GM12878 (cell line): Measurements from ENCODE around the gene SNCG. TPM values are rescaled to one million over a fixed set of nuclear protein-coding genes. Genes with fewer than 3 reads are reported as not detected.

ENCODE experiments used
- ATAC-seq: fragments of 200-7000 bp; cut with Tn5 transposase; 3 replicates; pipeline ENCODE4 v1.9.1; 2020; ENCODE audit warnings: mild to moderate bottlenecking, moderate library complexity
- BruUV-seq: library from RNA; stranded (reverse); fragments of 400-500 nt; replicated peaks from 2 replicates; lab custom pipeline; 2021; lab: Mats Ljungman, UMichigan
- CTCF ChIA-PET: fragments of 300-600 bp; sonication (Branson Sonifier 250); formaldehyde crosslinking; extraction: SDS; loops from one replicate; lab custom pipeline; 2021; ENCODE audit warnings: inconsistent platforms; lab: Yijun Ruan, JAX
- POLR2A ChIA-PET: fragments of 350-600 bp; formaldehyde crosslinking; extraction: SDS; loops from one replicate; lab custom pipeline; 2021; ENCODE audit warnings: inconsistent platforms; lab: Charles Lee
- RAD21 ChIA-PET: fragments of 300-600 bp; sonication (Branson Sonifier 250); formaldehyde crosslinking; loops from one replicate; lab custom pipeline; 2023; ENCODE audit warnings: antibody characterized with exemption; ENCODE audit not compliant: unreplicated experiment; lab: Charles Lee
- SMC1A ChIA-PET: fragments of 300-600 bp; sonication (Branson Sonifier 250); formaldehyde crosslinking; loops from one replicate; lab custom pipeline; 2023; ENCODE audit not compliant: unreplicated experiment, uncharacterized antibody; lab: Charles Lee
- DNase-seq: peaks from one replicate; pipeline ENCODE4 v3.0.0-alpha.2; 2011; ENCODE audit warnings: low read depth, low spot score
- FAIRE-seq: peaks from 3 replicates; lab custom pipeline; 2011; peaks lifted over from hg19 to GRCh38; lab: Jason Lieb, UNC
- H2AFZ ChIP-seq: 2 replicates; pipeline ENCODE4 v1.6.0; 2011; ENCODE audit warnings: low read depth, low read length, control low read depth; ENCODE audit not compliant: control insufficient read depth
- H3K27ac ChIP-seq: 2 replicates; pipeline ENCODE4 v1.5.1; 2011; ENCODE audit warnings: control low read depth; ENCODE audit not compliant: control insufficient read depth, insufficient read depth
- H3K27me3 ChIP-seq, 2 experiments: replicated peaks in 1 of 2; 2 replicates each; pipeline versions ENCODE4 v1.6.0 to v1.6.1; 2011; ENCODE audit warnings: low read length in 1 of 2; ENCODE audit not compliant: control insufficient read depth in 2 of 2, insufficient read depth in 2 of 2
- H3K36me3 ChIP-seq, 2 experiments: 2 replicates each; pipeline ENCODE4 v1.5.1; 2011; ENCODE audit warnings: low read length in 1 of 2; ENCODE audit not compliant: control insufficient read depth in 2 of 2, insufficient read depth in 2 of 2
- H3K4me1 ChIP-seq: 2 replicates; pipeline ENCODE4 v1.6.1; 2011; ENCODE audit warnings: mild to moderate bottlenecking, low read length, moderate library complexity, mixed read lengths; ENCODE audit not compliant: control insufficient read depth, insufficient read depth
- H3K4me2 ChIP-seq: 2 replicates; pipeline ENCODE4 v1.6.0; 2011; ENCODE audit warnings: control low read depth; ENCODE audit not compliant: control insufficient read depth, insufficient read depth
- H3K4me3 ChIP-seq: fragments of 200-600 bp; sonication (generic); 2 replicates; pipeline ENCODE4 v1.5.1; 2016
- H3K79me2 ChIP-seq: 2 replicates; pipeline ENCODE4 v1.6.0; 2011; ENCODE audit warnings: low read length; ENCODE audit not compliant: control insufficient read depth, insufficient read depth
- H3K9ac ChIP-seq: 2 replicates; pipeline ENCODE4 v1.8.0; 2011; ENCODE audit warnings: low read length, control low read depth, mixed read lengths; ENCODE audit not compliant: control insufficient read depth, insufficient read depth
- H3K9me3 ChIP-seq: replicated peaks from 3 replicates; pipeline ENCODE4 v1.5.1; 2011; ENCODE audit warnings: mild to moderate bottlenecking, low read length; ENCODE audit not compliant: control insufficient read depth, insufficient read depth
- H4K20me1 ChIP-seq: 2 replicates; pipeline ENCODE4 v1.6.0; 2011; ENCODE audit not compliant: control insufficient read depth, insufficient read depth
- PAX5 ChIP-seq: IDR thresholded peaks from 2 replicates; pipeline ENCODE4 v1.6.1; 2011; ENCODE audit warnings: low read depth, low read length, borderline replicate concordance
- WGBS: methylation state at CpG from one replicate; pipeline ENCODE4 v1.1.6; 2016; ENCODE audit warnings: low lambda C conversion rate; ENCODE audit not compliant: insufficient replicate concordance, insufficient coverage; ENCODE audit errors: missing lambda C conversion rate; 5-methylcytosine and 5-hydroxymethylcytosine counted together
- in situ Hi-C: fragments of 300-500 bp; cut with MboI; formaldehyde crosslinking; loops from 9 replicates; pipeline ENCODE4 v1.14.3; 2018; ENCODE audit warnings: mixed read lengths
- intact Hi-C: fragments of 100-400 bp; cut with micrococcal nuclease; formaldehyde crosslinking; loops from one replicate; pipeline ENCODE4 v1.14.2; 2022; ENCODE audit not compliant: unreplicated experiment
- polyA plus RNA-seq, 11 experiments: library from polyadenylated mRNA; depleted of rRNA in 4 of 11; unstranded in 6 of 11; stranded (reverse) in 5 of 11; fragments of >200 nt; fragmentation: Nextera tagmentation in 4 of 11; fragmentation: Illumina TruSeq in 1 of 11; extraction: Ambion mirVana in 4 of 11; extraction: Trizol in 1 of 11; gene quantifications; 1 replicate in 1 of 11; 2 replicates in 10 of 11; pipeline versions ENCODE4 v1.2.1 to v1.2.3, GENCODE V29; 2011 to 2016; ENCODE audit warnings: inconsistent platforms in 2 of 11, missing spikeins in 2 of 11, low read depth in 1 of 11
- total RNA-seq, 4 experiments: library from RNA; depleted of rRNA in 3 of 4; stranded (reverse); fragments of >200 nt in 3 of 4; fragmentation: Illumina TruSeq in 1 of 4; extraction: Trizol in 1 of 4; gene quantifications; 2 replicates each; pipeline versions ENCODE4 v1.2.1 to v1.2.3, GENCODE V29; 2013 to 2021
- TF ChIP-seq, protein P1 (sequence below): fragments of 450-650 bp; IDR thresholded peaks from 2 replicates; pipeline ENCODE4 v1.6.1; 2017; ENCODE audit warnings: mild to moderate bottlenecking, low read depth, inconsistent platforms; ENCODE audit not compliant: poor library complexity, severe bottlenecking
- TF ChIP-seq, protein P2 (sequence below): fragments of 450-650 bp; IDR thresholded peaks from 2 replicates; pipeline ENCODE4 v1.6.1; 2018; ENCODE audit warnings: borderline replicate concordance, mild to moderate bottlenecking; ENCODE audit not compliant: partially characterized antibody

SNCG gene
- total and polyA plus RNA-seq, 10 of the 15 experiments (the other 5 are each of a cell fraction or from before 2014, with no cell fraction given) = 0.22 to 1.3 (median 0.42) TPM; not detected in 6

DNA sequence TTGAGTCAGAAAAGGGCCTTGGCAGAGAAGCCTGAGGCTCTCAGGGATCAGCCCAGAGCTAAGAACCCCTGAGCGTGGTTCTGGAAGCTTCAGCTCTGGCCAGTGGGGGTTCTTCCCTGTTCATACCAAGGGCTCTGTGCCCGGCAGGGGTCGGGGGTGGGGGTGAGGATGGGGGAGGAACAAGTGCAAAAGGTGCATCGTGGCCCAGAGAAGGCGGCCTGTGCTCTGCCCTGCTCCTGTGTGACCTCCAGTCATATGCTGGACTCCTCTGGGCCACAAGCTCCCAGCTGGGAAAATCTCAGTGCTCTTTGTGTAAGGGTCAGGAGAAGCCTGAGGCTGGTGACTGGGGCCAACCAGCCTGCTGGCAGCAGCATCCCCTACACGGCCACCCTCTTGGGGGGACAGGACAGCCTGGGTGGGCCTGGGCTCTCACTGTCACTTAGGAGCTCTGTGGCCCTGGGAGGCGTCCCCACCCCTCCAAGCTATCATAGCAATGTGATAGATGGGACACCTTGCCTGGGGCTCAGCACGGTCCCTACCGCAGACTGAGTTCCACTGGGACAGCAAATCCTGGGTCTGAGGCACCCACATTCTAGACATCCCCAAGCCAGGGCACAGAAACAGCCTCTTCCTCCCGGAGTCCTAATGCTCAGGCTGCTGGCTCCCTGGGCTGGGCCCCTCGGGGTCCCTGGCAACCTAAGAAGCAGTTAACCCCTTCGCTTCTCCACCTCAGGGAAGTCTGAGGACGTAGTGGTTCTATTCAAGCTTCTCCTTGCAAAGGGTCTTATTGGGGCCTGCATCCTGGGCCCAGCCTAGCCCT lies 3.5 kb upstream of the SNCG start:
- no peaks in the 10 kb centered on the region for H3K27me3 ChIP-seq
- no peaks in the 10 kb centered on the region for H3K79me2 ChIP-seq
- ChIA-PET POLR2A (interaction anchor here (0.6 kb wide), 1 partner anchor 143 kb away, joined by 4 read pairs; no protein-coding TSS in a partner anchor), RAD21 (no interaction called here), CTCF (no interaction called here), SMC1A (no interaction called here)
- FAIRE-seq (no peak), ATAC-seq (no peak), DNase-seq (no peak)
- H3K4me1 ChIP-seq = peaks cover 3% of the 10 kb centered on the region; the same call in 1 of the 2 replicates
- H3K9me3 ChIP-seq = no peaks in the 10 kb centered on the region; the same call in 2 of the 3 replicates
- H4K20me1 ChIP-seq = no peaks in the 10 kb centered on the region
- intact Hi-C loops = no loop called here
- H3K9ac ChIP-seq = no peak overlapping the region
- no peak overlapping the region for H3K4me3 ChIP-seq
- no peak overlapping the region for H3K27ac ChIP-seq
- no peak overlapping the region for H3K4me2 ChIP-seq
- in situ Hi-C loops = no loop called here
- H3K36me3 ChIP-seq = no peaks in the 10 kb centered on the region
- TF ChIP-seq PAX5 = no peak
- BruUV-seq = no TSS peak
- 49% methylated on average over 13 of the region's 13 CpGs for WGBS
- H2AFZ ChIP-seq = no peak overlapping the region

DNA sequence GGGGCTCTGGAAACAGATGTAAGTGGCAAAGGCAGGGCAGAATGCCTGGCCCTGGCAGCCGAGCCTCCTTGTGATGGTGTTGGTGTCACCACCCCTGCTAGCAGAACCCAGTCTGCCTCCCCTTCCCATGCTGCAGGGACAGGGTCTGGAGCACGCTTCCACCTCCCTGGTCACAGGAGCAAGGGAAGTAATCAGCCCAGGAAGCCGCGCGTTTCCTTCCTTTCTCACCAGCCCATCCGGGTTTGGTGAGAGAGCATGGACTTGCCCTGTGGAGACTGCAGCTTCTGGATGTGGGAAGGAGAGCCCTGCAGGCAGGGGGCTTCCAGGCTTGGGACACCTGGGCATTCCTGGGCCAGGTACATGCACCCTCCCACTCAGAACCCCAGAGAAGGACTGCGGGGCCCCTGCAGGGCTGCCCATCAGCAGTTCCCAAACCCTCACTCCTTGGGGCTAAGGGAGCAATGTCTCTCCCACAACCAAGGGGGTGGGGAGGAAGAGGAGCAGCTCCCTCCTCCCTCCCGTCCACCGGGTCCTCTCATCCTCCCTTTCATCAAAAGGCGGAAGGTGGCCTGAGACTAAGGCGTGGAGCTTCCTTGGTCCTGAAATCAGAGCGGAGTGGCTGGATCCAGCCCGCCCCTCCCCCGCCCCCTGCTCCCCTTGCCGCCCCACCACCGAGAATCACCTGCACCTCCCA lies 2.8 kb upstream of the SNCG start:
- no peaks in the 10 kb centered on the region; the same call in 2 of the 3 replicates for H3K9me3 ChIP-seq
- no peak overlapping the region for H3K27ac ChIP-seq
- POLR2A ChIA-PET = interaction anchor here (0.6 to 1.4 kb wide), 2 partner anchors 12 to 142 kb away, joined by 4 read pairs; no protein-coding TSS in a partner anchor
- H3K79me2 ChIP-seq = no peaks in the 10 kb centered on the region
- H2AFZ ChIP-seq = no peak overlapping the region
- peaks cover 7% of the 10 kb centered on the region for H3K4me1 ChIP-seq
- intact Hi-C loops = no loop called here
- H3K4me3 ChIP-seq = no peak overlapping the region
- ATAC-seq = no peak
- FAIRE-seq = no peak
- no peaks in the 10 kb centered on the region for H4K20me1 ChIP-seq
- no peak overlapping the region for H3K4me2 ChIP-seq
- CTCF ChIA-PET = interaction anchor here (1.7 kb wide), 1 partner anchor 11 kb away, joined by 9 read pairs; no protein-coding TSS in a partner anchor
- TF ChIP-seq, protein P1, sequence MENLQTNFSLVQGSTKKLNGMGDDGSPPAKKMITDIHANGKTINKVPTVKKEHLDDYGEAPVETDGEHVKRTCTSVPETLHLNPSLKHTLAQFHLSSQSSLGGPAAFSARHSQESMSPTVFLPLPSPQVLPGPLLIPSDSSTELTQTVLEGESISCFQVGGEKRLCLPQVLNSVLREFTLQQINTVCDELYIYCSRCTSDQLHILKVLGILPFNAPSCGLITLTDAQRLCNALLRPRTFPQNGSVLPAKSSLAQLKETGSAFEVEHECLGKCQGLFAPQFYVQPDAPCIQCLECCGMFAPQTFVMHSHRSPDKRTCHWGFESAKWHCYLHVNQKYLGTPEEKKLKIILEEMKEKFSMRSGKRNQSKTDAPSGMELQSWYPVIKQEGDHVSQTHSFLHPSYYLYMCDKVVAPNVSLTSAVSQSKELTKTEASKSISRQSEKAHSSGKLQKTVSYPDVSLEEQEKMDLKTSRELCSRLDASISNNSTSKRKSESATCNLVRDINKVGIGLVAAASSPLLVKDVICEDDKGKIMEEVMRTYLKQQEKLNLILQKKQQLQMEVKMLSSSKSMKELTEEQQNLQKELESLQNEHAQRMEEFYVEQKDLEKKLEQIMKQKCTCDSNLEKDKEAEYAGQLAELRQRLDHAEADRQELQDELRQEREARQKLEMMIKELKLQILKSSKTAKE = no peak
- TF ChIP-seq, protein P2, sequence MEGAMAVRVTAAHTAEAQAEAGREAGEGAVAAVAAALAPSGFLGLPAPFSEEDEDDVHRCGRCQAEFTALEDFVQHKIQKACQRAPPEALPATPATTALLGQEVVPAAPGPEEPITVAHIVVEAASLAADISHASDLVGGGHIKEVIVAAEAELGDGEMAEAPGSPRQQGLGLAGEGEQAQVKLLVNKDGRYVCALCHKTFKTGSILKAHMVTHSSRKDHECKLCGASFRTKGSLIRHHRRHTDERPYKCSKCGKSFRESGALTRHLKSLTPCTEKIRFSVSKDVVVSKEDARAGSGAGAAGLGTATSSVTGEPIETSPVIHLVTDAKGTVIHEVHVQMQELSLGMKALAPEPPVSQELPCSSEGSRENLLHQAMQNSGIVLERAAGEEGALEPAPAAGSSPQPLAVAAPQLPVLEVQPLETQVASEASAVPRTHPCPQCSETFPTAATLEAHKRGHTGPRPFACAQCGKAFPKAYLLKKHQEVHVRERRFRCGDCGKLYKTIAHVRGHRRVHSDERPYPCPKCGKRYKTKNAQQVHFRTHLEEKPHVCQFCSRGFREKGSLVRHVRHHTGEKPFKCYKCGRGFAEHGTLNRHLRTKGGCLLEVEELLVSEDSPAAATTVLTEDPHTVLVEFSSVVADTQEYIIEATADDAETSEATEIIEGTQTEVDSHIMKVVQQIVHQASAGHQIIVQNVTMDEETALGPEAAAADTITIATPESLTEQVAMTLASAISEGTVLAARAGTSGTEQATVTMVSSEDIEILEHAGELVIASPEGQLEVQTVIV = no peak
- no peaks in the 10 kb centered on the region for H3K27me3 ChIP-seq
- RAD21 ChIA-PET = no interaction called here
- no peak for DNase-seq
- 56% methylated on average over 15 of the region's 16 CpGs for WGBS
- SMC1A ChIA-PET = interaction anchor here (1.2 kb wide), 1 partner anchor 17 kb away, joined by 3 read pairs; no protein-coding TSS in a partner anchor
- in situ Hi-C loops = no loop called here
- no peak overlapping the region for H3K9ac ChIP-seq
- H3K36me3 ChIP-seq = no peaks in the 10 kb centered on the region
- BruUV-seq = no TSS peak
